MCF 10A (cell line): Measurements from ENCODE around the gene TRIM40. TPM values are rescaled to one million over a fixed set of nuclear protein-coding genes. Genes with fewer than 3 reads are reported as not detected.

Experiments used
- BruUV-seq: library from RNA; stranded (reverse); fragments of 400-500 nt; replicated peaks from 2 replicates; lab custom pipeline; 2021; lab: Mats Ljungman, UMichigan
- CTCF ChIA-PET: fragments of 300-600 bp; sonication (Branson Sonifier 250); formaldehyde crosslinking; extraction: SDS; loops from one replicate; lab custom pipeline; 2021; ENCODE audit warnings: antibody characterized with exemption, inconsistent platforms; lab: Yijun Ruan, JAX
- POLR2A ChIA-PET: fragments of 300-600, 350-650 bp; sonication (Branson Sonifier 250); formaldehyde crosslinking; extraction: SDS; loops from one replicate; lab custom pipeline; 2020; ENCODE audit warnings: antibody characterized with exemption, inconsistent platforms; lab: Yijun Ruan, JAX
- DNase-seq: peaks from one replicate; pipeline ENCODE4 v3.0.0-alpha.2; 2018; ENCODE audit not compliant: unreplicated experiment
- H3K27ac Mint-ChIP-seq: one replicate; pipeline ENCODE4 v1.8.0; 2022; ENCODE audit warnings: mild to moderate bottlenecking, low read depth, mixed read lengths; ENCODE audit not compliant: unreplicated experiment
- H3K27me3 Mint-ChIP-seq: one replicate; pipeline ENCODE4 v1.8.0; 2022; ENCODE audit warnings: mixed read lengths; ENCODE audit not compliant: insufficient read depth, unreplicated experiment
- H3K36me3 Mint-ChIP-seq: one replicate; pipeline ENCODE4 v1.8.0; 2022; ENCODE audit warnings: mild to moderate bottlenecking, moderate library complexity, mixed read lengths; ENCODE audit not compliant: insufficient read depth, unreplicated experiment
- H3K4me1 Mint-ChIP-seq: one replicate; pipeline ENCODE4 v1.8.0; 2022; ENCODE audit warnings: mixed read lengths; ENCODE audit not compliant: insufficient read depth, unreplicated experiment
- H3K4me3 Mint-ChIP-seq: one replicate; pipeline ENCODE4 v1.8.0; 2022; ENCODE audit warnings: mild to moderate bottlenecking, moderate library complexity, mixed read lengths; ENCODE audit not compliant: unreplicated experiment
- H3K9me3 Mint-ChIP-seq: one replicate; pipeline ENCODE4 v1.8.0; 2022; ENCODE audit warnings: mixed read lengths; ENCODE audit not compliant: unreplicated experiment
- intact Hi-C: fragments of 100-400 bp; cut with micrococcal nuclease; formaldehyde crosslinking; loops from 2 replicates; pipeline ENCODE4 v1.14.1; 2022
- total RNA-seq: library from RNA; stranded (reverse); gene quantifications from 2 replicates; pipeline ENCODE4 v1.2.3, GENCODE V29; 2022
- TF ChIP-seq, protein P1 (sequence below): fragments of 200-600 bp; IDR thresholded peaks from one replicate; pipeline ENCODE4 v1.8.0; 2022; ENCODE audit warnings: antibody characterized with exemption, mild to moderate bottlenecking; ENCODE audit not compliant: unreplicated experiment

Gene TRIM40
- total RNA-seq, 1 experiment from 2014 or later, result not detected

DNA sequence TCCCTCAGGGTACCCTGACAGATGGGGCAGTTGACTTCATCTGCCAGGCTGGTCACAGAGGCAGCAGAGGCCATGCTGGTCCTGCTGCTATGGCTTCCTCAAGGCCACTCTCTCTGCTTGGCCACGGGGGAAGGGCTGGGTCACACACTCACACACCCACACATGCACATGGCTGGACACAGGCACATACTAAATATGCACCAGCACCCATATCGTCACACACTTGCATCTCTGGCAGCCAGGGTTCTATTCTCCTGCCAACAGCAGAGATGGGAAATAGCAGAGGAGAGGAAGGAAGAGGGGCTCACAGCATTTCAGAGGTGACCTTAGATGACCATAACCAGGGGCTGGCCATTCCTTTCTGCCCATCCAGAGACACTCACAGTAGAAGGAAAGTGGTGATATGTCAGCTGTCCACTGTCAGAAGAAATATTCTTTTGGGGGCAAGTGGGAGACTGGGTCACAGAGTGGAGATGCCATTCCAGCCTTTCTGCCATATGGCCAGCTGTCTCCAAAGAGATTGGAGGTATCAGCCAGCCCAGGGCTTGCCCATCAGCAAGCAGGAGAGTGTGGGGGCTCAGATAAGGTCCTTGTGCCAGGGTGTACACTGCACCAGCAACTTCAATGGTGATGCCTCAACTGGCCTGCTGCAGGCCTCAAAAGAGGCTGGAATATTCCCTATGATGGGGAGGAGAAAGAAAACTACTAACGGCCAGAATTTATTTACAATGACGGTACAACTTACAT, 25.0 kb downstream of the TRIM40 start, which contains the start of gene TRIM10:
TRIM10 (minus strand) TSS at position 427 of the 747 bp plus-strand sequence; CDS start at position 74, 353 bp downstream.
- Mint-ChIP-seq H3K4me3 (no peak within 1 kb of the TSS), H3K36me3 (no peaks in the 10 kb centered on the region), H3K27me3 (no peaks in the 10 kb centered on the region), H3K9me3 (no peaks in the 10 kb centered on the region), H3K4me1 (peaks cover 6% of the 10 kb centered on the region), H3K27ac (no peak within 1 kb of the TSS)
- no peak for DNase-seq
- TF ChIP-seq, protein P1, sequence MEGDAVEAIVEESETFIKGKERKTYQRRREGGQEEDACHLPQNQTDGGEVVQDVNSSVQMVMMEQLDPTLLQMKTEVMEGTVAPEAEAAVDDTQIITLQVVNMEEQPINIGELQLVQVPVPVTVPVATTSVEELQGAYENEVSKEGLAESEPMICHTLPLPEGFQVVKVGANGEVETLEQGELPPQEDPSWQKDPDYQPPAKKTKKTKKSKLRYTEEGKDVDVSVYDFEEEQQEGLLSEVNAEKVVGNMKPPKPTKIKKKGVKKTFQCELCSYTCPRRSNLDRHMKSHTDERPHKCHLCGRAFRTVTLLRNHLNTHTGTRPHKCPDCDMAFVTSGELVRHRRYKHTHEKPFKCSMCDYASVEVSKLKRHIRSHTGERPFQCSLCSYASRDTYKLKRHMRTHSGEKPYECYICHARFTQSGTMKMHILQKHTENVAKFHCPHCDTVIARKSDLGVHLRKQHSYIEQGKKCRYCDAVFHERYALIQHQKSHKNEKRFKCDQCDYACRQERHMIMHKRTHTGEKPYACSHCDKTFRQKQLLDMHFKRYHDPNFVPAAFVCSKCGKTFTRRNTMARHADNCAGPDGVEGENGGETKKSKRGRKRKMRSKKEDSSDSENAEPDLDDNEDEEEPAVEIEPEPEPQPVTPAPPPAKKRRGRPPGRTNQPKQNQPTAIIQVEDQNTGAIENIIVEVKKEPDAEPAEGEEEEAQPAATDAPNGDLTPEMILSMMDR, result no peak
- ChIA-PET POLR2A (no interaction called here), CTCF (interaction anchor here (0.6 to 2.7 kb wide), 3 partner anchors 29 to 807 kb away, joined by 3 to 11 read pairs (median 4); no protein-coding TSS in a partner anchor)
- no TSS peak for BruUV-seq
- intact Hi-C loops, result no loop called here

DNA sequence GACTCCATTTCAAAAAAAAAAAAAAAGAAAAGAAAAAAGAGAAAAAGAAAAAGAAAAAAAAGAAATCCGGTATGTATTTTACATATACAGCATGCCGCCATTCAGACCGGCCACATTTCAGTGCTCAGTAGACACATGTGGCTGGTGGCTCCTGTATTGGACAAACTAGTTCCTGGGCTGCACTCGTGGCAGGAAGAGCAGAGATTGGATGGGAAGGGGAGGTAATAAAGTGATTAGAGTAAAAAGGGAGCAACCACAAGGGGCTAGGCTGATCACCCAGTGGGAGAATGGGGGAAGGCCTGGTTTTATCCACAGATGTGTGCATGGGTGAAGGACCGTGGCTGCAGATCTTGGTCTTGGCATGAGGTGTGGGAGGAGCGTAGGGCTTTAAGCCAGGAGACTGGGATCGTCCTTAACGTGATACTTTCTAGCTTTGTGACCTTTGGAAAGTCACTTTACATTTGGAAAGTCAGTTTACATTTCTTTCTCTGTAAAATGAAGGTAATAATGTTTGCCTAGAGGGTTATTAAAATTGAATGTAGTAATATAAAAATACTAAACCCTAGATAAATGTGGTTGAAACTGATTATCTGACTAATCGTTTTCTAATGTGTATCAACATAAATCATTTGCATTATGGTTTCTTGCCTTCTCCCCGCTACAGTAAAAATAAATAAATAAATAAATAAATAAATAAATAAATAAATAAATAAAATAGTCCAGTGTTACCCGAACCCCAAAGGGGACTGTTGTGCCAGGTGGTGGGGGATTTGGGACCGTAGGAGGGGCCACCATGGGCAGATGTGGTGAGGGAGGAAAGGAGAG, 26.5 kb downstream of the TRIM40 start:
- no peak overlapping the region for H3K27ac Mint-ChIP-seq
- no peak for DNase-seq
- peak overlapping the region; percentile 23 for H3K4me3 Mint-ChIP-seq
- TF ChIP-seq, protein P1, result no peak
- no peaks in the 10 kb centered on the region for H3K27me3 Mint-ChIP-seq
- intact Hi-C loops, result no loop called here
- no peaks in the 10 kb centered on the region for H3K9me3 Mint-ChIP-seq
- ChIA-PET CTCF (interaction anchor here (0.6 kb wide), 1 partner anchor 305 kb away, joined by 3 read pairs; no protein-coding TSS in a partner anchor), POLR2A (interaction anchor here (0.6 kb wide), 1 partner anchor 61 kb away, joined by 3 read pairs; no protein-coding TSS in a partner anchor)
- BruUV-seq, result no TSS peak
- no peaks in the 10 kb centered on the region for H3K4me1 Mint-ChIP-seq
- no peaks in the 10 kb centered on the region for H3K36me3 Mint-ChIP-seq

DNA sequence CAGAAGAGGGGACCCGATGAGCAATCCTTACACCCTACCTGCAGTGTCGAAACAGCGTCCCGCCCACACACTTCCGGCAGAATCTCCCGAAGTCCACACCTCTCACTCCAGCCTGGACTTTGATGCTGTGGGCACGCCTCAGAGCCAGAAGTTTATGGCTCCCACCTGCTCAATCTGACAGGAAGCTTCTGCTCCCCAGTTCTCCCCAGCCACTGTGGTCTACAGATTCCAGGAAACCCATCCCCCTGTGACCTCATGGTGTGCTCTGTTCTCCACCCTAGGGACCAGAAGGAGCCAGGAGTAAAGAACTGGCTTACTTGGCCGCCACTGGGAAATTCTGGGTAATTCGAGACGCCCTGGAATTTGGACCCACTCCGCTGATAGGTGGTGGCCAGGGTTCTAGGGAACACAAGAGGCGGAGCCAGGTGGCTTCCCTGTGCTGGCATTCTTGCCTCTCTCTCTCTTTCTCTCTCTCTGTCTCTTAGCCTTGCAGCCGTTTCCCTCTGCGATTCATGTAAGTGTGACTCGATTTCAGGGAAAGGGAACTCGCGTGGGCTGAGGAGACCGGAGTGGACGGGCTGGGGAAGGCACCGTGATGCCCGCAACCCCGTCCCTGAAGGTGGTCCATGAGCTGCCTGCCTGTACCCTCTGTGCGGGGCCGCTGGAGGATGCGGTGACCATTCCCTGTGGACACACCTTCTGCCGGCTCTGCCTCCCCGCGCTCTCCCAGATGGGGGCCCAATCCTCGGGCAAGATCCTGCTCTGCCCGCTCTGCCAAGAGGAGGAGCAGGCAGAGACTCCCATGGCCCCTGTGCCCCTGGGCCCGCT, 27.4 kb downstream of the TRIM40 start, which contains the start of gene TRIM15:
TRIM15 (plus strand) TSS at position 457 of the 828 bp plus-strand sequence; CDS start at position 596, 139 bp downstream.
- H3K4me1 Mint-ChIP-seq, result no peaks in the 10 kb centered on the region

More for the DNA sequence above, 27.4 kb downstream of the TRIM40 start, which contains the start of gene TRIM15:
- no peaks in the 10 kb centered on the region for H3K36me3 Mint-ChIP-seq
- intact Hi-C loops, result no loop called here
- H3K4me3 Mint-ChIP-seq, result peak within 1 kb of the TSS; percentile 23
- no peaks in the 10 kb centered on the region for H3K9me3 Mint-ChIP-seq
- DNase-seq, result peak; percentile 79
- ChIA-PET CTCF (interaction anchor here (0.9 to 2.7 kb wide), 2 partner anchors 32 to 58 kb away, joined by 3 to 13 read pairs; no protein-coding TSS in a partner anchor), POLR2A (interaction anchor here (0.6 kb wide), 1 partner anchor 61 kb away, joined by 3 read pairs; no protein-coding TSS in a partner anchor)
- H3K27me3 Mint-ChIP-seq, result no peaks in the 10 kb centered on the region
- no peak within 1 kb of the TSS for H3K27ac Mint-ChIP-seq
- BruUV-seq, result no TSS peak
- TF ChIP-seq, protein P1, result no peak
